Ascending aorta (tissue), 2 donors: ENCODE measurements around the gene POLDIP3. TPM values are rescaled to one million over a fixed set of nuclear protein-coding genes. Genes with fewer than 3 reads are reported as not detected.
"Not testable (repeated sequence)": the region's sequence is repeated elsewhere in the genome, so short reads cannot be mapped to it uniquely, and the experiment has no call there.

Source experiments
- DNase-seq, 2 donors: peaks; one replicate each; pipeline ENCODE4 v3.0.0-alpha.2; 2019; ENCODE audit warnings: low spot score in 2 of 2
- H3K27ac ChIP-seq, 2 donors: fragments of 200-600 bp; sonication (generic); one replicate each; pipeline ENCODE4 v1.5.1; 2016 to 2017; ENCODE audit warnings: mild to moderate bottlenecking in 1 of 2
- H3K27me3 ChIP-seq: fragments of 200-600 bp; sonication (generic); one replicate; pipeline ENCODE4 v1.5.1; 2017
- H3K36me3 ChIP-seq, 2 donors: fragments of 200-600 bp; sonication (generic); one replicate each; pipeline ENCODE4 v1.5.1; 2016
- H3K4me1 ChIP-seq, 2 donors: fragments of 200-600 bp; sonication (generic); one replicate each; pipeline ENCODE4 v1.5.1; 2016 to 2017; ENCODE audit warnings: mild to moderate bottlenecking in 1 of 2
- H3K4me3 ChIP-seq, 2 donors: fragments of 200-600 bp; sonication (generic); one replicate each; pipeline ENCODE4 v1.5.1; 2016 to 2017; ENCODE audit warnings: mild to moderate bottlenecking in 1 of 2
- H3K9me3 ChIP-seq, 2 donors: fragments of 200-600 bp; sonication (generic); one replicate each; pipeline ENCODE4 v1.5.1; 2016
- intact Hi-C: fragments of 100-400 bp; cut with DNase I; formaldehyde crosslinking; loops from one replicate; pipeline ENCODE4 v1.15.1; 2023
- total RNA-seq: library from RNA; depleted of rRNA; stranded (reverse); fragments of >200 nt; gene quantifications from one replicate; pipeline ENCODE4 v1.1.0, GENCODE V29; 2016
- TF ChIP-seq, protein P1 (sequence below), 3 experiments: fragments of 200-600 bp in 2 of 3; fragments of 450-650 bp in 1 of 3; sonication (generic) in 2 of 3; IDR thresholded peaks; one replicate each; pipeline ENCODE4 v1.5.1; 2016 to 2019; ENCODE audit warnings: antibody characterized with exemption in 3 of 3, mild to moderate bottlenecking in 1 of 3, moderate library complexity in 1 of 3

Gene POLDIP3
- total RNA-seq, 1 donor from 2014 or later = 22.9 TPM

DNA sequence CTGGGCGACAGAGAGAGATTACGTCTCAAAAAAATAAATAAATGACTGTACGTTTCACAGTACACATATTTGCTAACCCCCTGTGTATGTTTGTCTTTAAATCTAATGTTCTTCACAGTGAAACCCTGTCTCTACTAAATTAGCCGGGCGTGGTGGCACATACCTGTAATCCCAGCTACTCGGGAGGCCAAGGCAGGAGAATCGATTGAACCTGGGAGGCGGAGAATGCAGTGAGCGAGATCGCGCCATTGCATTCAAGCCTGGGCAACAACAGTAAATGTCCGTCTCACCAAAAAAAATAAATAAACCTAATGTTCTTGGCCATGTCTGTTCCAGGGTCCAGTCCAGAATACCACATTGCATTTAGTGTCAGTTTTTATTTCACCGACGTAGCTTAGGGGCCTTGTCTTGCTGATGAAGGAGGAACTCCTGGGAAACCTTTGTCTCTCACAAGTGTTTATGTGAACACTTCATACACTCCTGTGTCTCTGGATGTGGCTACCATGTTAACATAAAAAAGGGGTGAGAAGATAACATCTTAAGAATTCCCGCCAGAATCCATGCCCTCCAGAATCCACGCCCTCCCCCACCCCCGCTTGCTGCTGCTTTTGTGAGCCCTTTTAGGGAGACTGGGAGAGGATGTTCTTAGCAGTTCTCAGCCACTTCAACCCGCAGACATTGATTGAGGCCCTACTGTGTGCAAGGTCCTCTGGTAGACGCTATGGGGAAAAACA is 65.9 kb downstream of the POLDIP3 start:
- intact Hi-C loops = no loop called here
- TF ChIP-seq, protein P1, sequence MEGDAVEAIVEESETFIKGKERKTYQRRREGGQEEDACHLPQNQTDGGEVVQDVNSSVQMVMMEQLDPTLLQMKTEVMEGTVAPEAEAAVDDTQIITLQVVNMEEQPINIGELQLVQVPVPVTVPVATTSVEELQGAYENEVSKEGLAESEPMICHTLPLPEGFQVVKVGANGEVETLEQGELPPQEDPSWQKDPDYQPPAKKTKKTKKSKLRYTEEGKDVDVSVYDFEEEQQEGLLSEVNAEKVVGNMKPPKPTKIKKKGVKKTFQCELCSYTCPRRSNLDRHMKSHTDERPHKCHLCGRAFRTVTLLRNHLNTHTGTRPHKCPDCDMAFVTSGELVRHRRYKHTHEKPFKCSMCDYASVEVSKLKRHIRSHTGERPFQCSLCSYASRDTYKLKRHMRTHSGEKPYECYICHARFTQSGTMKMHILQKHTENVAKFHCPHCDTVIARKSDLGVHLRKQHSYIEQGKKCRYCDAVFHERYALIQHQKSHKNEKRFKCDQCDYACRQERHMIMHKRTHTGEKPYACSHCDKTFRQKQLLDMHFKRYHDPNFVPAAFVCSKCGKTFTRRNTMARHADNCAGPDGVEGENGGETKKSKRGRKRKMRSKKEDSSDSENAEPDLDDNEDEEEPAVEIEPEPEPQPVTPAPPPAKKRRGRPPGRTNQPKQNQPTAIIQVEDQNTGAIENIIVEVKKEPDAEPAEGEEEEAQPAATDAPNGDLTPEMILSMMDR (IDR thresholded peaks at IDR 0.05) = no peak

DNA sequence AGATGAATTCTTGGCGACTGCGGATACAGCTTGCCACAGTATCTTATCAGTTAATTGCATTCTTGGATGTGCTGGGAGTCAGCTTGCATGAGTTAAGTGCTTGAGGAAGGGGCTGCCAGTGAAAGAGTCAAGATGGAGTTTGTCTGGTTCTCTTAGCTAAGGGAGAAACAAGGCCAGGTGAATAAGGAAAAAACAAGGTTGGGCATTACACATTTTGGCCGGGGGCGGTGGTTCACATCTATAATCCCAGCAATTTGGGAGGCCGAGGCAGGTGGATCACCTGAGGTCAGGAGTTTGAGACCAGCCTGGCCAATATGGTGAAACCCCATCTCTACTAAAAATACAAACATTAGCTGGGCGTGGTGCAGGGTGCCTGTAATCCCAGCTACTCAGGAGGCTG is 66.6 kb downstream of the POLDIP3 start:
- DNase-seq = not testable (repeated sequence)

More for the DNA sequence above, 65.9 kb downstream of the POLDIP3 start:
- H3K27ac ChIP-seq = no peak overlapping the region
- no peaks in the 10 kb centered on the region for H3K27me3 ChIP-seq
- no peaks in the 10 kb centered on the region for H3K36me3 ChIP-seq
- no peaks in the 10 kb centered on the region for H3K9me3 ChIP-seq
- H3K4me3 ChIP-seq = no peak overlapping the region
- no peak for DNase-seq
- peaks cover 0 to 4% of the 10 kb centered on the region in 2 donors for H3K4me1 ChIP-seq

DNA sequence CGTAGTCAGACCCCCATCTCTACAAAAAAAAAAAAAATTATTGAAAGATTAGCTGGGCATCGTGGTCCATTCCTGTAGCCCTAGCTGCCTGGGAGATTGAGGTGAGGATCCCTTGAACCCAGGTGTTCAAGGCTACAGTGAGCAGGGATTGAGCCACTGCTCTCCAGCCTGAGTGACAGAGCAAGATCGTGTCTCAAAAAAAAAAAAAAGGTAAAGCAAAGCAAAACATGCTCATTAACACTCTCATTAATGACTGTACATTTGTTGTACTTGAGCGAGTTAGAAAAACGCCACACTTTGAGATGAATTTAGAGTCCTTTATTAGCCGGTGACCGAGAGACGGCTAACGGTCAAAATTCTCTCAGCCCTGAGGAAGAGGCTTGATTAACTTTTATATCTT is 67.1 kb downstream of the POLDIP3 start:
- no peak overlapping the region for H3K27ac ChIP-seq
- intact Hi-C loops = no loop called here
- DNase-seq = no peak

More for the DNA sequence above, 66.6 kb downstream of the POLDIP3 start:
- H3K4me3 ChIP-seq, H3K4me1 ChIP-seq, H3K27ac ChIP-seq, H3K9me3 ChIP-seq, H3K36me3 ChIP-seq, H3K27me3 ChIP-seq, intact Hi-C loops: not testable (repeated sequence)

DNA sequence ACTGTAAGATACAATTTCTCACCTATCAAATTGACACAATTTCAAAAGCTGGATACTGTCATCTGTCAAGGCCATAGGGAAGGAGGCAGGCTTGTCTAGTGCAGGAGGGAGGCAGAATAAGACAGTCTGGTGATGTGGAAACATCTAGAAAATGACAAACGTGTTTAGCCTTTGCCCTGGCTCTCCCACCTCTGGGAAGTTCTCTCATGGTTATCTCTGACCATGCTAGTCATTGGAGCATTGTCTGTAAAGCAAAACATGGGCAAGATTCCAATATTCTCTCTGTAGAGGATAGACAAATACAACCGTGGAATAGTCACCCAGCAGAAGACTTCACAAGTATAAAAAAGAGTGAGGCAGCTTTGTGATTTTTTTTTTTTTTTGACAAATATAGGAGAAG is 70.0 kb downstream of the POLDIP3 start:
- TF ChIP-seq, protein P1 (IDR thresholded peaks at IDR 0.05) = no peak
- intact Hi-C loops = no loop called here
- H3K27me3 ChIP-seq = no peaks in the 10 kb centered on the region
- no peak for DNase-seq
- no peak overlapping the region for H3K27ac ChIP-seq
- H3K4me1 ChIP-seq = no peaks in the 10 kb centered on the region
- no peaks in the 10 kb centered on the region for H3K9me3 ChIP-seq
- no peaks in the 10 kb centered on the region for H3K36me3 ChIP-seq
- H3K4me3 ChIP-seq = no peak overlapping the region

More for the DNA sequence above, 67.1 kb downstream of the POLDIP3 start:
- H3K4me1 ChIP-seq = no peaks in the 10 kb centered on the region
- TF ChIP-seq, protein P1 (IDR thresholded peaks at IDR 0.05) = no peak
- H3K27me3 ChIP-seq = no peaks in the 10 kb centered on the region
- no peaks in the 10 kb centered on the region for H3K9me3 ChIP-seq
- H3K4me3 ChIP-seq = no peak overlapping the region
- no peaks in the 10 kb centered on the region for H3K36me3 ChIP-seq

DNA sequence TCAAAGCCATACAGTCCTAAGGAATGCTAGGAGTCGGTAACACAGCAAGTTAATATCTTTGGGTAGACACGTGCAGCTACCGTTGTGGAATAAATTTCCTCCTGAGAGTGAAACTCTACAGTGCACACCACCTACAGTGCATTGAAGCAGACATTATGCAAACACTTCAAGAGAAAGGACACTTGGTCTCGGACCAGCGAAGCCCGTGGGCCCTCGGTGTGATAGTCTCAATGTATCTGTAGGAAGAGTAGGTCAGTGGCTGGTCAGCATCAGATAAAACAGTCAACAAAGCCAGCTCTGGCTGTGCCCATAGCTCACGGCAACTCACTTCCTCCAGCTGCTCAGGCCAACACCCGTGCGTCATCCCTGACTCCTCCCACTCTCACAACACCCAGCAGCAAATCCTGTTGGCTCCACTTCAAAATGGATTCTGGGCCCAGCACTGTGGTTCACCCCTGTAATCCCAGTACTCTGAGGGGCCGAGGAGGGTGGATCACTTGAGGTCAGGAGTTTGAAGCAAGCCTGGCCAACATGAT is 75.4 kb downstream of the POLDIP3 start:
- H3K27ac ChIP-seq, H3K36me3 ChIP-seq, H3K4me3 ChIP-seq, H3K4me1 ChIP-seq, intact Hi-C loops, H3K27me3 ChIP-seq, H3K9me3 ChIP-seq, DNase-seq: not testable (repeated sequence)

DNA sequence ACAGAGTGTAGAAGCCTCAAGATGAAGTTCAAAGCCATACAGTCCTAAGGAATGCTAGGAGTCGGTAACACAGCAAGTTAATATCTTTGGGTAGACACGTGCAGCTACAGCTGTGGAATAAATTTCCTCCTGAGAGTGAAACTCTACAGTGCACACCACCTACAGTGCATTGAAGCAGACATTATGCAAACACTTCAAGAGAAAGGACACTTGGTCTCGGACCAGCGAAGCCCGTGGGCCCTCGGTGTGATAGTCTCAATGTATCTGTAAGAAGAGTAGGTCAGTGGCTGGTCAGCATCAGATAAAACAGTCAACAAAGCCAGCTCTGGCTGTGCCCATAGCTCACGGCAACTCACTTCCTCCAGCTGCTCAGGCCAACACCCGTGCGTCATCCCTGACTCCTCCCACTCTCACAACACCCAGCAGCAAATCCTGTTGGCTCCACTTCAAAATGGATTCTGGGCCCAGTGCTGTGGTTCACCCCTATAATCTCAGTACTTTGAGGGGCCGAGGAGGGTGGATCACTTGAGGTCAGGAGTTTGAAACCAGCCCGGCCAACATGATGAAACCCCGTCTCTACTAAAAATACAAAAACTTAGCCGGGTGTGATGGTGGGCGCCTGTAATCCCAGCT is 77.4 kb downstream of the POLDIP3 start:
- intact Hi-C loops, H3K4me3 ChIP-seq, H3K27me3 ChIP-seq, H3K36me3 ChIP-seq, H3K27ac ChIP-seq, DNase-seq, H3K9me3 ChIP-seq, H3K4me1 ChIP-seq: not testable (repeated sequence)

DNA sequence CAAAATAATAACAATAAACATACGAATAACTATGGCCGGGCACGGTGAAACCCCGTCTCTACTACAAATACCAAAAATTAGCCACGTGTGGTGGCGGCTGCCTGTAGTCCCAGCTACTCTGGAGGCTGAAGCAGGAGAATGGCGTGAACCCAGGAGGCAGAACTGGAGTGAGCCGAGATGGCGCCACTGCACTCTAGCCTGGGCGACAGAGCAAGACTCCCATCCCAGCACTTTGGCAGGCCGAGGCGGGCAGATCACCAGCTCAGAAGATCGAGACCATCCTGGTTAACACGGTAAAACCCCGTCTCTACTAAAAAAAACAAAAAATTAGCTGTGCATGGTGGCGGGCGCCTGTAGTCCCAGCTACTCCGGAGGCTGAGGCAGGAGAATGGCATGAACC is 78.0 kb downstream of the POLDIP3 start:
- intact Hi-C loops, H3K36me3 ChIP-seq, H3K27ac ChIP-seq, H3K9me3 ChIP-seq, H3K4me3 ChIP-seq, H3K27me3 ChIP-seq, DNase-seq, H3K4me1 ChIP-seq: not testable (repeated sequence)
